Right ventricle myocardium superior (tissue), 1 donor: ENCODE results near the gene LAMA4. TPM values are rescaled to one million over a fixed set of nuclear protein-coding genes. Genes with fewer than 3 reads are reported as not detected.
"Not testable (repeated sequence)": the region's sequence is repeated elsewhere in the genome, so short reads cannot be mapped to it uniquely, and the experiment has no call there.

Experiments used
- ATAC-seq: fragments of 200-7000 bp; cut with Tn5 transposase; one replicate; pipeline ENCODE4 v1.9.1; 2020; ENCODE audit warnings: mild to moderate bottlenecking; ENCODE audit not compliant: poor library complexity
- DNase-seq: peaks from one replicate; pipeline ENCODE4 v3.0.0-alpha.2; 2020
- intact Hi-C: fragments of 100-400 bp; cut with DNase I; formaldehyde crosslinking; loops from one replicate; pipeline ENCODE4 v1.11.2; 2022
- total RNA-seq: library from RNA; stranded (reverse); fragmentation: NEBNext Ultra II Directional; extraction: Animal tissue kit (Norgen Biotek cat#: 25700); gene quantifications from one replicate; pipeline ENCODE4 v1.2.1, GENCODE V29; 2021
- donor health status: DM: no; HTN: yes; CAD: no; lungs with severe emphysema.

Gene LAMA4
- total RNA-seq, 1 donor from 2014 or later = 71.1 TPM

GRCh38 chr6:112144145-112144926 lies 110.0 kb downstream of the LAMA4 start:
- no peak for DNase-seq
- intact Hi-C loops = no loop called here
- ATAC-seq = no peak

- intact Hi-C loops = no loop called here
- ATAC-seq (no peak), DNase-seq (no peak)
These were observed 112.7 kb downstream of the LAMA4 start for GRCh38 chr6:112141707-112142106.

- no peak for ATAC-seq
- DNase-seq = no peak
- intact Hi-C loops = loop anchor here (10.0 kb wide), 1 partner anchor 64 kb away; no protein-coding TSS in a partner anchor
These were observed 115.3 kb downstream of the LAMA4 start for GRCh38 chr6:112139052-112139451.

- intact Hi-C loops = loop anchor here (10.0 kb wide), 1 partner anchor 56 kb away; no protein-coding TSS in a partner anchor
- ATAC-seq (no peak), DNase-seq (no peak)
These were observed 123.5 kb downstream of the LAMA4 start for GRCh38 chr6:112130878-112131277.

- intact Hi-C loops = no loop called here
- no peak for DNase-seq
- ATAC-seq = no peak
These were observed 126.2 kb downstream of the LAMA4 start for GRCh38 chr6:112128208-112128607.

GRCh38 chr6:112123982-112124381 lies 130.4 kb downstream of the LAMA4 start:
- intact Hi-C loops = no loop called here
- DNase-seq = no peak
- no peak for ATAC-seq

GRCh38 chr6:112122756-112123155 lies 131.6 kb downstream of the LAMA4 start:
- ATAC-seq = no peak
- DNase-seq = no peak
- intact Hi-C loops = no loop called here

GRCh38 chr6:112118034-112118433 lies 136.3 kb downstream of the LAMA4 start:
- DNase-seq (no peak), ATAC-seq (no peak)
- intact Hi-C loops = no loop called here

- intact Hi-C loops = no loop called here
These were observed 136.8 kb downstream of the LAMA4 start for GRCh38 chr6:112117554-112117953.

GRCh38 chr6:112116221-112116620 lies 138.1 kb downstream of the LAMA4 start:
- DNase-seq (no peak), ATAC-seq (no peak)
- intact Hi-C loops = no loop called here

More at GRCh38 chr6:112117554-112117953, 136.8 kb downstream of the LAMA4 start:
- DNase-seq (no peak), ATAC-seq (no peak)

- no peak for DNase-seq
- intact Hi-C loops = no loop called here
- no peak for ATAC-seq
These were observed 139.7 kb downstream of the LAMA4 start for GRCh38 chr6:112114577-112115223.

- intact Hi-C loops = no loop called here
- no peak for ATAC-seq
- no peak for DNase-seq
These were observed 140.4 kb downstream of the LAMA4 start for GRCh38 chr6:112113918-112114317.

GRCh38 chr6:112113431-112113830 lies 140.9 kb downstream of the LAMA4 start:
- peak; percentile 55 for ATAC-seq
- no peak for DNase-seq
- intact Hi-C loops = no loop called here

GRCh38 chr6:112109262-112109661 lies 145.1 kb downstream of the LAMA4 start:
- DNase-seq = no peak
- ATAC-seq = no peak
- intact Hi-C loops = no loop called here

GRCh38 chr6:112106562-112106961 lies 147.8 kb downstream of the LAMA4 start:
- no peak for ATAC-seq
- intact Hi-C loops = no loop called here
- DNase-seq = no peak

- intact Hi-C loops, DNase-seq, ATAC-seq: not testable (repeated sequence)
These were observed 148.3 kb downstream of the LAMA4 start for GRCh38 chr6:112106026-112106425.

- intact Hi-C loops = no loop called here
- no peak for DNase-seq
- ATAC-seq = no peak
These were observed 153.8 kb downstream of the LAMA4 start for GRCh38 chr6:112100561-112100960.

- intact Hi-C loops = no loop called here
- DNase-seq = no peak
- no peak for ATAC-seq
These were observed 157.5 kb downstream of the LAMA4 start for GRCh38 chr6:112096901-112097300.

- intact Hi-C loops = no loop called here
- no peak for DNase-seq
- ATAC-seq = no peak
These were observed 166.5 kb downstream of the LAMA4 start for GRCh38 chr6:112087916-112088315.
